HepG2 (cell line): ENCODE results near the gene MLF1. TPM values are rescaled to one million over a fixed set of nuclear protein-coding genes. Genes with fewer than 3 reads are reported as not detected.

Source experiments
- ARHGAP35 ChIP-seq: sonication (generic); formaldehyde crosslinking; IDR thresholded peaks from 2 replicates; pipeline ENCODE4 v1.9.0; 2022; ENCODE audit warnings: mild to moderate bottlenecking, inconsistent platforms, moderate library complexity, missing genetic modification reagents, borderline replicate concordance
- BRCA1 ChIP-seq: sonication (generic); formaldehyde crosslinking; IDR thresholded peaks from 2 replicates; pipeline ENCODE4 v1.4.0; 2020; ENCODE audit warnings: missing genetic modification reagents
- CENPX ChIP-seq: sonication (generic); formaldehyde crosslinking; IDR thresholded peaks from 2 replicates; pipeline ENCODE4 v1.9.0; 2021; ENCODE audit warnings: mild to moderate bottlenecking, missing genetic modification reagents, moderate library complexity
- CREBL2 ChIP-seq: sonication (generic); formaldehyde crosslinking; IDR thresholded peaks from 2 replicates; pipeline ENCODE4 v1.8.1; 2023; ENCODE audit warnings: missing genetic modification reagents, mild to moderate bottlenecking, borderline replicate concordance
- E2F1 ChIP-seq: sonication (generic); formaldehyde crosslinking; IDR thresholded peaks from 2 replicates; pipeline ENCODE4 v1.5.0; 2020; ENCODE audit warnings: missing genetic modification reagents
- GLI4 ChIP-seq: sonication (generic); formaldehyde crosslinking; IDR thresholded peaks from 2 replicates; pipeline ENCODE4 v1.5.1; 2020; ENCODE audit warnings: missing genetic modification reagents, mild to moderate bottlenecking, moderate library complexity, borderline replicate concordance
- LCORL ChIP-seq, 2 experiments: fragments of 450-650 bp in 1 of 2; sonication (generic) in 1 of 2; formaldehyde crosslinking in 1 of 2; IDR thresholded peaks; 2 replicates each; pipeline versions ENCODE4 v1.5.0 to v1.6.1; 2017 to 2020; ENCODE audit warnings: antibody characterized with exemption in 1 of 2, missing genetic modification reagents in 1 of 2
- NFAT5 ChIP-seq: sonication (generic); formaldehyde crosslinking; IDR thresholded peaks from 2 replicates; pipeline ENCODE4 v1.4.0; 2020; ENCODE audit warnings: missing genetic modification reagents
- REL ChIP-seq: sonication (generic); formaldehyde crosslinking; conservative IDR thresholded peaks from 2 replicates; pipeline ENCODE4 v1.8.0; 2022; ENCODE audit warnings: mild to moderate bottlenecking, missing genetic modification reagents, moderate library complexity
- STAT6 ChIP-seq: sonication (generic); formaldehyde crosslinking; IDR thresholded peaks from 2 replicates; pipeline ENCODE4 v1.4.0; 2020; ENCODE audit warnings: missing genetic modification reagents, mild to moderate bottlenecking, borderline replicate concordance
- TFDP1 ChIP-seq: IDR thresholded peaks from 2 replicates; pipeline ENCODE4 v1.6.1; 2016; ENCODE audit warnings: missing compliant biosample characterization, missing genetic modification reagents, borderline replicate concordance
- YY1 ChIP-seq: IDR thresholded peaks from 2 replicates; pipeline ENCODE4 v1.6.1; 2011; ENCODE audit warnings: low read length, low read depth, moderate library complexity, mild to moderate bottlenecking; ENCODE audit not compliant: insufficient read depth, insufficient replicate concordance
- ZBTB38 ChIP-seq: sonication (generic); formaldehyde crosslinking; IDR thresholded peaks from 2 replicates; pipeline ENCODE4 v1.5.1; 2020; ENCODE audit warnings: mild to moderate bottlenecking, missing genetic modification reagents
- ZC3H4 ChIP-seq: sonication (generic); formaldehyde crosslinking; IDR thresholded peaks from 2 replicates; pipeline ENCODE4 v1.4.0; 2020; ENCODE audit warnings: missing genetic modification reagents, borderline replicate concordance
- ZKSCAN5 ChIP-seq: sonication (generic); formaldehyde crosslinking; IDR thresholded peaks from 2 replicates; pipeline ENCODE4 v1.5.1; 2020; ENCODE audit warnings: mild to moderate bottlenecking, missing genetic modification reagents
- ZNF567 ChIP-seq: sonication (generic); formaldehyde crosslinking; IDR thresholded peaks from 2 replicates; pipeline ENCODE4 v1.8.1; 2023; ENCODE audit warnings: mild to moderate bottlenecking, missing genetic modification reagents, borderline replicate concordance
- ZNF577 ChIP-seq: sonication (generic); formaldehyde crosslinking; IDR thresholded peaks from 2 replicates; pipeline ENCODE4 v1.4.0; 2020; ENCODE audit warnings: mild to moderate bottlenecking, low read depth, missing genetic modification reagents, borderline replicate concordance
- ZSCAN30 ChIP-seq: sonication (generic); formaldehyde crosslinking; IDR thresholded peaks from 2 replicates; pipeline ENCODE4 v1.5.0; 2020; ENCODE audit warnings: mild to moderate bottlenecking, missing genetic modification reagents
- polyA plus RNA-seq, 8 experiments: library from polyadenylated mRNA; depleted of rRNA in 3 of 8; stranded (reverse) in 7 of 8; unstranded in 1 of 8; fragments of >200 nt; fragmentation: Illumina TruSeq in 4 of 8; extraction: Trizol in 4 of 8; gene quantifications; 2 replicates each; pipeline versions ENCODE4 v1.2.1 to v1.2.3, GENCODE V29; 2011 to 2016; ENCODE audit warnings: low read depth in 4 of 8, missing spikeins in 1 of 8, mixed read lengths in 1 of 8; ENCODE audit not compliant: insufficient read depth in 1 of 8
- total RNA-seq, 5 experiments: library from RNA; depleted of rRNA; stranded (reverse); fragments of >200 nt; fragmentation: Illumina TruSeq; extraction: Trizol; gene quantifications; 2 replicates each; pipeline ENCODE4 v1.2.3, GENCODE V29; 2016; ENCODE audit warnings: low read depth in 1 of 5

Gene MLF1
- total and polyA plus RNA-seq, 2 of the 13 experiments (the other 11 are each of a cell fraction or from before 2014, with no cell fraction given): 0.88 to 1.0 TPM

- peak; percentile 64 for TF ChIP-seq YY1
- no peak; the same call in 1 of the 2 replicates for TF ChIP-seq LCORL (IDR thresholded peaks at IDR 0.05)
- TF ChIP-seq LCORL (CRISPR knock-in tag; IDR thresholded peaks at IDR 0.05): peak; percentile 59
- TF ChIP-seq STAT6 (CRISPR knock-in tag): no peak
- TF ChIP-seq TFDP1 (CRISPR knock-in tag): peak; percentile 72; the same call in 1 of the 2 replicates
- peak; percentile 61; the same call in 1 of the 2 replicates for TF ChIP-seq GLI4 (CRISPR knock-in tag)
- TF ChIP-seq ZSCAN30 (CRISPR knock-in tag): no peak; the same call in 1 of the 2 replicates
- no peak for TF ChIP-seq E2F1 (CRISPR knock-in tag)
- peak; percentile 71; the same call in 1 of the 2 replicates for TF ChIP-seq ZNF567
- TF ChIP-seq CREBL2 (CRISPR knock-in tag): peak; percentile 79; the same call in 1 of the 2 replicates
- 0 out of 2 replicates have a peak, but pooled peaks have one; percentile 23 for TF ChIP-seq REL
- no peak for TF ChIP-seq BRCA1 (CRISPR knock-in tag)
- TF ChIP-seq ARHGAP35: peak; percentile 77; the same call in 1 of the 2 replicates
- 0 out of 2 replicates have a peak, but pooled peaks have one; percentile 28 for TF ChIP-seq NFAT5 (CRISPR knock-in tag)
- no peak for TF ChIP-seq ZNF577 (CRISPR knock-in tag)
- no peak for TF ChIP-seq ZC3H4 (CRISPR knock-in tag)
- TF ChIP-seq CENPX: no peak
- no peak for TF ChIP-seq ZKSCAN5 (CRISPR knock-in tag)
- peak; percentile 53; the same call in 1 of the 2 replicates for TF ChIP-seq ZBTB38
Measured at GRCh38 chr3:158644345-158644908, 73.4 kb downstream of the MLF1 start, which contains the start of gene GFM1 (continued).
